ENCODE measurements around the gene OSR1. TPM values are rescaled to one million over a fixed set of nuclear protein-coding genes. Genes with fewer than 3 reads are reported as not detected.

Gene OSR1
- polyA plus RNA-seq, 1 of the 3 experiments (the other 2 are of a cell fraction) = 76.6 TPM

- no peak for DNase-seq
- Histone ChIP-seq H3F3A (replicated peaks; ENCODE audit: insufficient read depth) (no peaks in the 10 kb centered on the region), H3K27ac (ENCODE audit: low read depth in 2 of 2, low read length in 1 of 2) (no peak overlapping the region), H3K4me3 (ENCODE audit: low read depth in 2 of 2, low read length in 1 of 2) (no peak overlapping the region), H3K9me2 (no peaks in the 10 kb centered on the region), H3K9ac (no peak overlapping the region), H2AFZ (ENCODE audit: low read depth) (no peak overlapping the region), H3K4me1 (ENCODE audit: control insufficient read depth in 1 of 2, insufficient read depth in 2 of 2, low read depth in 1 of 2, low read length in 1 of 2) (peaks cover 0 to 3% of the 10 kb centered on the region in 2 experiments; a peak in 1 of 4 replicates), H4K20me1 (ENCODE audit: insufficient read depth) (no peaks in the 10 kb centered on the region), H3K27me3 (ENCODE audit: insufficient read depth) (no peaks in the 10 kb centered on the region), H3K36me3 (replicated peaks in 1 of 2; ENCODE audit: control insufficient read depth in 1 of 2, insufficient read depth in 2 of 2, low read length in 1 of 2) (no peaks in the 10 kb centered on the region), H3K9me3 (no peaks in the 10 kb centered on the region), H3K4me2 (no peak overlapping the region), H3K79me2 (ENCODE audit: insufficient read depth) (no peaks in the 10 kb centered on the region)
- 92% methylated on average over 5 of the region's 5 CpGs for WGBS (ENCODE audit: low lambda C conversion rate)
- ChIA-PET POLR2A (no interaction called here), CTCF (no interaction called here)
- TF ChIP-seq, protein P1, sequence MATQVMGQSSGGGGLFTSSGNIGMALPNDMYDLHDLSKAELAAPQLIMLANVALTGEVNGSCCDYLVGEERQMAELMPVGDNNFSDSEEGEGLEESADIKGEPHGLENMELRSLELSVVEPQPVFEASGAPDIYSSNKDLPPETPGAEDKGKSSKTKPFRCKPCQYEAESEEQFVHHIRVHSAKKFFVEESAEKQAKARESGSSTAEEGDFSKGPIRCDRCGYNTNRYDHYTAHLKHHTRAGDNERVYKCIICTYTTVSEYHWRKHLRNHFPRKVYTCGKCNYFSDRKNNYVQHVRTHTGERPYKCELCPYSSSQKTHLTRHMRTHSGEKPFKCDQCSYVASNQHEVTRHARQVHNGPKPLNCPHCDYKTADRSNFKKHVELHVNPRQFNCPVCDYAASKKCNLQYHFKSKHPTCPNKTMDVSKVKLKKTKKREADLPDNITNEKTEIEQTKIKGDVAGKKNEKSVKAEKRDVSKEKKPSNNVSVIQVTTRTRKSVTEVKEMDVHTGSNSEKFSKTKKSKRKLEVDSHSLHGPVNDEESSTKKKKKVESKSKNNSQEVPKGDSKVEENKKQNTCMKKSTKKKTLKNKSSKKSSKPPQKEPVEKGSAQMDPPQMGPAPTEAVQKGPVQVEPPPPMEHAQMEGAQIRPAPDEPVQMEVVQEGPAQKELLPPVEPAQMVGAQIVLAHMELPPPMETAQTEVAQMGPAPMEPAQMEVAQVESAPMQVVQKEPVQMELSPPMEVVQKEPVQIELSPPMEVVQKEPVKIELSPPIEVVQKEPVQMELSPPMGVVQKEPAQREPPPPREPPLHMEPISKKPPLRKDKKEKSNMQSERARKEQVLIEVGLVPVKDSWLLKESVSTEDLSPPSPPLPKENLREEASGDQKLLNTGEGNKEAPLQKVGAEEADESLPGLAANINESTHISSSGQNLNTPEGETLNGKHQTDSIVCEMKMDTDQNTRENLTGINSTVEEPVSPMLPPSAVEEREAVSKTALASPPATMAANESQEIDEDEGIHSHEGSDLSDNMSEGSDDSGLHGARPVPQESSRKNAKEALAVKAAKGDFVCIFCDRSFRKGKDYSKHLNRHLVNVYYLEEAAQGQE (IDR thresholded peaks at IDR 0.05; ENCODE audit: low read depth, low read length) = no peak
- no peak for TF ChIP-seq MAX (IDR thresholded peaks at IDR 0.05; ENCODE audit: low read depth)
- no peak for TF ChIP-seq ELF1 (IDR thresholded peaks at IDR 0.05)
- TF ChIP-seq USF1 (IDR thresholded peaks at IDR 0.05; ENCODE audit: borderline replicate concordance, low read depth) = no peak
- no peak for TF ChIP-seq NRF1 (IDR thresholded peaks at IDR 0.05; ENCODE audit: low read depth, low read length)
- TF ChIP-seq JUND (IDR thresholded peaks at IDR 0.05) = no peak
- no peak for TF ChIP-seq MEF2A (IDR thresholded peaks at IDR 0.05; ENCODE audit: borderline replicate concordance, low read depth)
- TF ChIP-seq TEAD4 (IDR thresholded peaks at IDR 0.05; ENCODE audit: borderline replicate concordance, insufficient read depth) = no peak
These were observed 28.0 kb downstream of the OSR1 start for GRCh38 chr2:19330436-19330835.

DNA sequence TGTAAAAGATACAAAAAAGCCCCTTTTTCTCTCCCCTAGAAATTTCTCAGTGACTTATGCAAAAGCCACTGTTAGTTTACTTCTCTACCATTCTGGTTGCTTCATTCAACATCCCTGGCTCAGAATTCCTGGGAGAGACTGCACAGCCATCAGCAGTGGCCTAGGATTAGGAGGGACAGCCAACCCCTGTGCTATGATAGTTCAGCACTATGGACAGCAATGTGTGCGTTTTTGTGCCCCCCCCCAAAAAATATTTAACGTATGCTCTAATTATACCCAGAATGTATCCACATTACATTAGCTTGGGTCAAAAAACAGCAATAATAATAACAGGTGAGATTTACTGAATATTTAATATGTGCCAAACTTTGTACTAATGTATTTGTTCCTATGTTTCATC, 29.0 kb downstream of the OSR1 start:
- DNase-seq = no peak
- no peaks in the 10 kb centered on the region for H3K36me3 ChIP-seq (replicated peaks in 1 of 2; ENCODE audit: control insufficient read depth in 1 of 2, insufficient read depth in 2 of 2, low read length in 1 of 2)
- H4K20me1 ChIP-seq (ENCODE audit: insufficient read depth) = no peaks in the 10 kb centered on the region
- no peak overlapping the region for H3K4me3 ChIP-seq (ENCODE audit: low read depth in 2 of 2, low read length in 1 of 2)
- H2AFZ ChIP-seq (ENCODE audit: low read depth) = no peak overlapping the region
- H3F3A ChIP-seq (replicated peaks; ENCODE audit: insufficient read depth) = no peaks in the 10 kb centered on the region
- H3K27me3 ChIP-seq (ENCODE audit: insufficient read depth) = no peaks in the 10 kb centered on the region
- H3K9me2 ChIP-seq = no peaks in the 10 kb centered on the region
- no peak for TF ChIP-seq MEF2A (IDR thresholded peaks at IDR 0.05; ENCODE audit: borderline replicate concordance, low read depth)
- TF ChIP-seq, protein P1 (IDR thresholded peaks at IDR 0.05; ENCODE audit: low read depth, low read length) = peak; percentile 94
- H3K9ac ChIP-seq = no peak overlapping the region
- ChIA-PET POLR2A (no interaction called here), CTCF (interaction anchor here (1.3 kb wide), 1 partner anchor 13 kb away, joined by 3 read pairs; no protein-coding TSS in a partner anchor)
- no peak overlapping the region for H3K27ac ChIP-seq (ENCODE audit: low read depth in 2 of 2, low read length in 1 of 2)
- H3K4me1 ChIP-seq (ENCODE audit: control insufficient read depth in 1 of 2, insufficient read depth in 2 of 2, low read depth in 1 of 2, low read length in 1 of 2) = peaks cover 0 to 3% of the 10 kb centered on the region in 2 experiments; a peak in 1 of 4 replicates
- WGBS (ENCODE audit: low lambda C conversion rate) = 67% methylated on average over 2 of the region's 2 CpGs
- no peak overlapping the region for H3K4me2 ChIP-seq
- H3K9me3 ChIP-seq = no peaks in the 10 kb centered on the region
- no peaks in the 10 kb centered on the region for H3K79me2 ChIP-seq (ENCODE audit: insufficient read depth)

All from SK-N-SH (cell line).